Measurements from ENCODE around the gene MARCHF3. TPM values are rescaled to one million over a fixed set of nuclear protein-coding genes. Genes with fewer than 3 reads are reported as not detected.
"Not testable (repeated sequence)": the region's sequence is repeated elsewhere in the genome, so short reads cannot be mapped to it uniquely, and the experiment has no call there.

Gene MARCHF3
- total and polyA plus RNA-seq, 2 donors from 2014 or later: 1.5 to 8.0 TPM

GRCh38 chr5:127022846-127023245, 7.5 kb downstream of the MARCHF3 start:
- no peak for TF ChIP-seq CTCF (IDR thresholded peaks at IDR 0.05; ENCODE audit: borderline replicate concordance, extremely low read depth, insufficient read depth)
- H3K27ac ChIP-seq (ENCODE audit: low read depth in 2 of 2, low read length in 2 of 2): no peak overlapping the region
- H3K4me3 ChIP-seq (ENCODE audit: low read length in 3 of 3): no peak overlapping the region
- intact Hi-C loops (cut with DNase I): no loop called here
- H3K36me3 ChIP-seq (ENCODE audit: control insufficient read depth in 2 of 3, insufficient read depth in 3 of 3, low read length in 3 of 3): no peaks in the 10 kb centered on the region
- H3K9ac ChIP-seq (ENCODE audit: low read length in 3 of 3): no peak overlapping the region
- no peaks in the 10 kb centered on the region for H3K27me3 ChIP-seq (ENCODE audit: control insufficient read depth, insufficient read depth, low read length)
- DNase-seq: no peak
- H3K9me3 ChIP-seq (ENCODE audit: control insufficient read depth in 2 of 3, insufficient read depth in 1 of 3, low read length in 3 of 3): no peaks in the 10 kb centered on the region
- no peaks in the 10 kb centered on the region for H3K4me1 ChIP-seq (ENCODE audit: control insufficient read depth in 2 of 3, insufficient read depth in 2 of 3, low read depth in 1 of 3, low read length in 3 of 3)
- FAIRE-seq: no peak

- Histone ChIP-seq H3K4me3 (ENCODE audit: low read length in 3 of 3) (no peak overlapping the region), H3K27ac (ENCODE audit: low read depth in 2 of 2, low read length in 2 of 2) (no peak overlapping the region), H3K36me3 (ENCODE audit: control insufficient read depth in 2 of 3, insufficient read depth in 3 of 3, low read length in 3 of 3) (no peaks in the 10 kb centered on the region), H3K27me3 (ENCODE audit: control insufficient read depth, insufficient read depth, low read length) (no peaks in the 10 kb centered on the region), H3K4me1 (ENCODE audit: control insufficient read depth in 2 of 3, insufficient read depth in 2 of 3, low read depth in 1 of 3, low read length in 3 of 3) (no peaks in the 10 kb centered on the region), H3K9me3 (ENCODE audit: control insufficient read depth in 2 of 3, insufficient read depth in 1 of 3, low read length in 3 of 3) (no peaks in the 10 kb centered on the region), H3K9ac (ENCODE audit: low read length in 3 of 3) (no peak overlapping the region)
- no peak for FAIRE-seq
- no peak for DNase-seq
- TF ChIP-seq CTCF (IDR thresholded peaks at IDR 0.05; ENCODE audit: borderline replicate concordance, extremely low read depth, insufficient read depth): no peak
- intact Hi-C loops (cut with DNase I): no loop called here
Measured at GRCh38 chr5:127019928-127020327, 10.4 kb downstream of the MARCHF3 start.

GRCh38 chr5:127016722-127017121, 13.6 kb downstream of the MARCHF3 start:
- H3K9ac ChIP-seq (ENCODE audit: low read length in 3 of 3); H3K4me3 ChIP-seq (ENCODE audit: low read length in 3 of 3); DNase-seq; H3K4me1 ChIP-seq (ENCODE audit: control insufficient read depth in 2 of 3, insufficient read depth in 2 of 3, low read depth in 1 of 3, low read length in 3 of 3); intact Hi-C loops (cut with DNase I); H3K27me3 ChIP-seq (ENCODE audit: control insufficient read depth, insufficient read depth, low read length); FAIRE-seq; H3K36me3 ChIP-seq (ENCODE audit: control insufficient read depth in 2 of 3, insufficient read depth in 3 of 3, low read length in 3 of 3); H3K27ac ChIP-seq (ENCODE audit: low read depth in 2 of 2, low read length in 2 of 2); H3K9me3 ChIP-seq (ENCODE audit: control insufficient read depth in 2 of 3, insufficient read depth in 1 of 3, low read length in 3 of 3): not testable (repeated sequence)

- no peaks in the 10 kb centered on the region for H3K9me3 ChIP-seq (ENCODE audit: control insufficient read depth in 2 of 3, insufficient read depth in 1 of 3, low read length in 3 of 3)
- H3K36me3 ChIP-seq (ENCODE audit: control insufficient read depth in 2 of 3, insufficient read depth in 3 of 3, low read length in 3 of 3): no peaks in the 10 kb centered on the region
- H3K4me3 ChIP-seq (ENCODE audit: low read length in 3 of 3): no peak overlapping the region
- no peaks in the 10 kb centered on the region for H3K27me3 ChIP-seq (ENCODE audit: control insufficient read depth, insufficient read depth, low read length)
- H3K27ac ChIP-seq (ENCODE audit: low read depth in 2 of 2, low read length in 2 of 2): no peak overlapping the region
- DNase-seq: no peak
- H3K4me1 ChIP-seq (ENCODE audit: control insufficient read depth in 2 of 3, insufficient read depth in 2 of 3, low read depth in 1 of 3, low read length in 3 of 3): no peaks in the 10 kb centered on the region
- no peak for TF ChIP-seq CTCF (IDR thresholded peaks at IDR 0.05; ENCODE audit: borderline replicate concordance, extremely low read depth, insufficient read depth)
- H3K9ac ChIP-seq (ENCODE audit: low read length in 3 of 3): no peak overlapping the region
- intact Hi-C loops (cut with DNase I): no loop called here
- FAIRE-seq: no peak
Measured at GRCh38 chr5:127015716-127016115, 14.6 kb downstream of the MARCHF3 start.
